ENCODE measurements around the gene VSX2.

Gene VSX2

GRCh38 chr14:74302634-74303569, 63.7 kb downstream of the VSX2 start, which contains the start of gene ABCD4:
ABCD4 (minus strand) TSS chr14:74302934; CDS start chr14:74302912, 22 bp downstream.
- DNase-seq (ENCODE audit: low spot score), result peak; percentile 90

GRCh38 chr14:74308695-74309094, 69.4 kb downstream of the VSX2 start:
- no peak for DNase-seq (ENCODE audit: low spot score)

DNA sequence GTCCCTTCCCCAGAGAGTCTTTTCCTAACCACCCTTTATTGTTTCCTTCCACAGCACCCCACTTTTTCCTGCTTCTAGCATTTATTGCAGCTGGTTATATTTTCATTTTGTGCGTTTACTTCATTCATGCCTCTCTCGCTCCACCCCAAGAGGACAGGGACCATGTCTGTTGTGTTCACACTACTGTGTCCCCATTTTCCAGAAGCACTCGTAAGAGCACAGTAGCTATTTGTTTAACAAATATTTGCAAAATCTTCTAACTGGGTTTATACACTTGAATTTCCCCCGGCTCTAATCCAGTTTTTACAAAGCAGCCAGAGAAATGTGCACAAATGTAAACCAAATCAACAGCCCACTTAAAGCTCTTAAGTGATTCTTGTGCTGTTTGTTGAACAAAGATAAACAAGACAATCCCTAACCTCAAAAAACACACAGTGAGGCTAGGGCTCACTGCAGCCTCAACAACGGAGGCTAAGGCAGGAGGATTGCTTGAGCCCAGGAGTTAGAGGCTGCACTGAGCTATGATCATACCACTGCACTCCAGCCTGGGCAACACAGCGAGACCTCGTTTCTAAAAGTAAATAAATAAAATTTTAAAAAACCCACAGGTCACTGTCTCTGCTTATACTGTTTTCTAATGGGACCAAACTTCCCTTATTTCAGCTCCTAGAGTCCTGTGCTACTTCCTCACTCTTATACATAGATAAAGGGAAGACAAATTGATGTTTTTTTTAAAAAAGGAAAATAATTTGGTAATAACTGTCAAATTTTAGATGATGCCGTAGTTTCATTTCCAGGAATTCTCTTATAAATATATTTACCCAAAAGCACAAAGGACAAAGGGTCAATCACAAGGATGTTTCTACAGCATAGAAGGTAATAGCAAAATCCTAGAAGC, 70.1 kb downstream of the VSX2 start:
- DNase-seq (ENCODE audit: low spot score), result no peak

DNA sequence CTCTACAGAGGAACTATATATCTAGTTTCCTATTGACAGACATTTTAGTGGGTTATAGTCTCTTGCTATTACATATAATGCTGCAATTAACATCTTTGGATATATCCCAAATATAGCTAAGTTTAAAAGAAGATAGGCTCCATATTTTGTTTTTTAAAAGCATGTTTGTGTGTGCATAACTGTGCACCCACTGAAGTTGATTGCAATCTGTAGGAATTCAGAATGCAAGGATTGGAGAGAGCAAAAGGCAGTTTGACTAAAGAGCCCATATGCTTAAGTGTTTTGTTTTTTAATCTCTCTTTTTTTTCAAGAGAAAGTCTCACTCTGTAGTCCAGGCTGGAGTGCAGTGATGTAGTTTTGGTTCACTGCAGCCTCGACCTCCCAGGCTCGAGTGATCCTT, 72.9 kb downstream of the VSX2 start:
- DNase-seq (ENCODE audit: low spot score), result no peak

Measured in hematopoietic multipotent progenitor cell treated with erythropoietin and hydrocortisone succinate and interleukin-3 and kit ligand, for 15 days (in vitro differentiated cells).